Activated naive CD4-positive, alpha-beta T cell treated with anti-CD3 and anti-CD28 coated beads, Interleukin-2, amount 10 ng/mL, durations not matched to agents 7 days and 5 days (primary cell): ENCODE measurements around the gene IKBKG.
"Not testable (repeated sequence)": the region's sequence is repeated elsewhere in the genome, so short reads cannot be mapped to it uniquely, and the experiment has no call there.

ENCODE experiments used
- CTCF ChIA-PET: fragments of 350-600 bp; sonication (Branson Sonifier 250); formaldehyde crosslinking; loops from one replicate; lab custom pipeline; 2021; ENCODE audit warnings: antibody characterized with exemption; lab: Charles Lee
- DNase-seq: peaks from one replicate; pipeline ENCODE4 v3.0.0-alpha.2; 2020
- H3K27ac Mint-ChIP-seq: one replicate; pipeline ENCODE4 v1.8.0; 2021; ENCODE audit warnings: mild to moderate bottlenecking, moderate library complexity, mixed read lengths
- H3K27me3 Mint-ChIP-seq: one replicate; pipeline ENCODE4 v1.8.0; 2021; ENCODE audit warnings: mild to moderate bottlenecking, mixed read lengths
- H3K36me3 Mint-ChIP-seq: one replicate; pipeline ENCODE4 v1.8.0; 2021; ENCODE audit warnings: mixed read lengths
- H3K4me1 Mint-ChIP-seq: one replicate; pipeline ENCODE4 v1.8.0; 2021; ENCODE audit warnings: mixed read lengths
- H3K4me3 Mint-ChIP-seq: one replicate; pipeline ENCODE4 v1.8.0; 2021; ENCODE audit warnings: mild to moderate bottlenecking, moderate library complexity, mixed read lengths
- H3K9me3 Mint-ChIP-seq: one replicate; pipeline ENCODE4 v1.8.0; 2021; ENCODE audit warnings: mixed read lengths

Gene IKBKG

GRCh38 chrX:154539077-154539476, 8.3 kb upstream of the IKBKG start:
- no peak overlapping the region for H3K4me3 Mint-ChIP-seq
- H3K27ac Mint-ChIP-seq, result peak overlapping the region; percentile 12
- H3K36me3 Mint-ChIP-seq, result peaks cover 13% of the 10 kb centered on the region
- CTCF ChIA-PET, result no interaction called here
- H3K27me3 Mint-ChIP-seq, result no peaks in the 10 kb centered on the region
- DNase-seq, result no peak
- no peaks in the 10 kb centered on the region for H3K9me3 Mint-ChIP-seq
- H3K4me1 Mint-ChIP-seq, result peaks cover 32% of the 10 kb centered on the region

DNA sequence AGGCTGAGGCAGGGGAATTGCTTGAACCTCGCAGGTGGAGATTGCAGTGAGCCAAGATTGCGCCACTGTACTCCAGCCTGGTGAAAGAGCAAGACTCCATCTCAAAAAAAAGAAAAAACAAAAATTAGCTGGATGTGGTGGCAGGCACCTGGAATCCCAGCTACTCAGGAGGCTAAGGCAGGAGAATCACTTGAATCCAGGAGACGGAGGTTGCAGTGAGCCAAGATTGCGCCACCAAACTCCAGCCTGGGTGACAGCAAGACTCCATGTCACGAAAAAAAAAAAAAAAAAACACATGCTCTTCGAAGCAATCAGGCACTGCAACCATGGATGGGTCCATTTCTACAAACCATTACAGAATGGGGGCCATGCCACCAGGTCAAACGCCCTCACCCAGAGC, 7.1 kb upstream of the IKBKG start:
- not testable (repeated sequence) for DNase-seq, H3K27ac Mint-ChIP-seq, H3K27me3 Mint-ChIP-seq, H3K4me3 Mint-ChIP-seq, H3K9me3 Mint-ChIP-seq
- Mint-ChIP-seq H3K4me1 (peaks cover 34% of the 10 kb centered on the region), H3K36me3 (peaks cover 15% of the 10 kb centered on the region)
- CTCF ChIA-PET, result interaction anchor here (1.1 kb wide), 1 partner anchor 13 kb away, joined by 3 read pairs; no protein-coding TSS in a partner anchor

- no peak for DNase-seq
- Mint-ChIP-seq H3K4me3 (no peak overlapping the region), H3K4me1 (peaks cover 39% of the 10 kb centered on the region), H3K27me3 (no peaks in the 10 kb centered on the region), H3K27ac (no peak overlapping the region), H3K9me3 (no peaks in the 10 kb centered on the region), H3K36me3 (peaks cover 17% of the 10 kb centered on the region)
- CTCF ChIA-PET, result interaction anchor here (1.1 kb wide), 1 partner anchor 14 kb away, joined by 3 read pairs; no protein-coding TSS in a partner anchor
These were observed 6.4 kb upstream of the IKBKG start for GRCh38 chrX:154540897-154541535.

DNA sequence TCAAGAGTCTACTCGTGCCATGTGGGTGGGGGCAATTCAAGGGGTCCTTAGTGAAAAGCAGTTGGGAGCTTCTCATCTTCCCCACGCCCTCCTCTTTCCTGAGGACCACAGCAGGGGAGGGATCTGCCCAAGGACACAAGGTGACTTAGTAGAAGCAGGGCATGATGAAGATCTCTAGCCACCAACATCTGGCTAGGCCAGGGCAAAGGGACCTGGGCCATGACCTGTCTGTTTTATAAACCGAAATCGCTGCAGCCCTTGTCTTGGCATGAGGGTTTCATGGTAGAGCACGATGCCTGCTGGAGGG, 5.9 kb upstream of the IKBKG start:
- CTCF ChIA-PET, result no interaction called here
- no peaks in the 10 kb centered on the region for H3K27me3 Mint-ChIP-seq
- no peak overlapping the region for H3K4me3 Mint-ChIP-seq
- H3K27ac Mint-ChIP-seq, result no peak overlapping the region
- H3K36me3 Mint-ChIP-seq, result peaks cover 17% of the 10 kb centered on the region
- H3K4me1 Mint-ChIP-seq, result peaks cover 43% of the 10 kb centered on the region
- H3K9me3 Mint-ChIP-seq, result no peaks in the 10 kb centered on the region
- DNase-seq, result no peak

GRCh38 chrX:154541896-154542722, 5.3 kb upstream of the IKBKG start:
- CTCF ChIA-PET, result interaction anchor here (1.3 kb wide), 1 partner anchor 169 kb away, joined by 3 read pairs; no protein-coding TSS in a partner anchor
- Mint-ChIP-seq H3K27me3 (no peaks in the 10 kb centered on the region), H3K4me3 (peak overlapping the region; percentile 57), H3K9me3 (no peaks in the 10 kb centered on the region), H3K36me3 (peaks cover 17% of the 10 kb centered on the region), H3K4me1 (peaks cover 43% of the 10 kb centered on the region), H3K27ac (peak overlapping the region; percentile 85)
- DNase-seq, result no peak

DNA sequence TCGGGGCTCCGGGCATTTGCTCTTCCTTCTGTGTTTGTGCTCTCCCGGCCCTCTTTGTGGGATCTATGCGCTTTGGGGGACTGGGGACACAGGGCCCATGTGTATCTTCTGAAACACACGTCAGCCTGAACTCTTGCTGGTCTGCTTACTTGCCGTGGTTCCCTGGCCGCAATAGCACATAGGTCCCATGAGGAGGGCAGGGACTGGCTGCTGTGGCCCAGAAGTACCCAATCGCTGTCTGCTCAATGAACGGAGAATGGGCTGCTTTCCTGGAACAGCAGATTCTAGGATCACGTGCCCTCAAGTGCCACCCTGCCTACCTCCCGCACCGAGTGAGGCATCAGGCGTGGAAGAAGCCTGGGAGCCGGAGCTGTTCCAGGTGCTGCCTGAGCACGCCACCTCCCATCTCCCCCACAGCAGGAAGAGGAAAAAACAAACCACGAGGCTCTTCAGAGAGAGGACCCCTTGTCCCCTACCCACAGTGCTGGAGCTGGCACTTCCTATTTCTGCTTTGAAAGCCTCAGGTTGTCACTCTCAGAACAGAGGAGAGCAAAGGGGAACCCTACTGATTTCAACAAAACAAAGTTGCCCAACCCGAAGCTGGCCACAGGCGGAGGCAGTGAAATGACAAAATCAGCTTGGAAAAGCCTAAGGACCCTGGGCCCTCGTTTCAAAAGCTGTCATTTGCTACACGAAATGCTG, 4.5 kb upstream of the IKBKG start:
- Mint-ChIP-seq H3K4me3 (peak overlapping the region; percentile 57), H3K36me3 (peaks cover 16% of the 10 kb centered on the region), H3K9me3 (no peaks in the 10 kb centered on the region), H3K4me1 (peaks cover 40% of the 10 kb centered on the region), H3K27me3 (no peaks in the 10 kb centered on the region), H3K27ac (peak overlapping the region; percentile 85)
- CTCF ChIA-PET, result interaction anchor here (0.8 to 1.3 kb wide), 2 partner anchors 169 to 170 kb away, joined by 3 read pairs; no protein-coding TSS in a partner anchor
- peak; percentile 43 for DNase-seq

DNA sequence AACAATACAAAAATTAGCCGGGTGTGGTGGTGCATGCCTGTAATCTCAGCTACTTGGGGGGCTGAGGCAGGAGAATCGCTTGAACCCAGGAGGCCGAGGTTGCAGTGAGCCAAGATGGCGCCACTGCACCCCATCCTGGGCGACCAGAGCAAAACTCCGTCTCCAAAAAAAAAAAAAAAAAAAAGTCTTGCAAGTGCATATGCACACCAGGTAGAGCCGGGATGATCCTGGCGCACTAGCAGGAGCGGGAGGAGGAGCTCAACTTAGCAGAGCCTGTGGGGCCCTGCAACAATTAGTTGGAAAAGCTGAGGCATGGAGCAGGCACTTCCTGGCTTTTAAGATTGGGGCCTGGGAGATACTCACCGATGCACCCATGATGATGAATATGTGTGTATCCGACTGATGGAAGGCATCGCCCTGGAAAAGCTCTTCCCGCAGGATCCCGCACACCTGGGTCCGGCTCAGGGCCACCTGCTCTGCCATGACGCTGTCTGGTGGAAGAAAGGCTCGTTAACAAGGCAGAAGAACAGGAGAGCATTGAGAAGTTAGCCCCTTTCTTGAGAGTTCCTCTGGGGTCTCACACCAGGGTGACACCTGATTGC, 1.6 kb upstream of the IKBKG start:
- peaks cover 54% of the 10 kb centered on the region for H3K4me1 Mint-ChIP-seq
- CTCF ChIA-PET, result no interaction called here
- peak overlapping the region; percentile 79 for H3K27ac Mint-ChIP-seq
- peaks cover 28% of the 10 kb centered on the region for H3K36me3 Mint-ChIP-seq
- H3K4me3 Mint-ChIP-seq, result peak overlapping the region; percentile 62
- no peaks in the 10 kb centered on the region for H3K9me3 Mint-ChIP-seq
- no peaks in the 10 kb centered on the region for H3K27me3 Mint-ChIP-seq
- DNase-seq, result no peak

GRCh38 chrX:154546354-154547244, 821 bp upstream of the IKBKG start, which contains the start of gene G6PD:
G6PD (minus strand) TSS chrX:154546846; CDS start chrX:154546155, 691 bp downstream.
- Mint-ChIP-seq H3K9me3 (no peaks in the 10 kb centered on the region), H3K4me1 (peaks cover 57% of the 10 kb centered on the region), H3K4me3 (peak within 1 kb of the TSS; percentile 91), H3K27ac (peak within 1 kb of the TSS; percentile 95), H3K36me3 (peaks cover 32% of the 10 kb centered on the region), H3K27me3 (no peaks in the 10 kb centered on the region)
- CTCF ChIA-PET, result no interaction called here
- peak; percentile 82 for DNase-seq

- H3K27ac Mint-ChIP-seq, result peak overlapping the region; percentile 95
- peaks cover 54% of the 10 kb centered on the region for H3K4me1 Mint-ChIP-seq
- CTCF ChIA-PET, result no interaction called here
- H3K27me3 Mint-ChIP-seq, result no peaks in the 10 kb centered on the region
- DNase-seq, result no peak
- H3K36me3 Mint-ChIP-seq, result peaks cover 35% of the 10 kb centered on the region
- peak overlapping the region; percentile 91 for H3K4me3 Mint-ChIP-seq
- no peaks in the 10 kb centered on the region for H3K9me3 Mint-ChIP-seq
These were observed 552 bp downstream of the IKBKG start for GRCh38 chrX:154548028-154548316.

GRCh38 chrX:154549766-154550165, 2.3 kb downstream of the IKBKG start:
- peaks cover 36% of the 10 kb centered on the region for H3K36me3 Mint-ChIP-seq
- H3K4me1 Mint-ChIP-seq, result peaks cover 50% of the 10 kb centered on the region
- CTCF ChIA-PET, result no interaction called here
- peak overlapping the region; percentile 65 for H3K27ac Mint-ChIP-seq
- H3K27me3 Mint-ChIP-seq, result no peaks in the 10 kb centered on the region
- DNase-seq, result no peak
- peak overlapping the region; percentile 65 for H3K4me3 Mint-ChIP-seq
- no peaks in the 10 kb centered on the region for H3K9me3 Mint-ChIP-seq

DNA sequence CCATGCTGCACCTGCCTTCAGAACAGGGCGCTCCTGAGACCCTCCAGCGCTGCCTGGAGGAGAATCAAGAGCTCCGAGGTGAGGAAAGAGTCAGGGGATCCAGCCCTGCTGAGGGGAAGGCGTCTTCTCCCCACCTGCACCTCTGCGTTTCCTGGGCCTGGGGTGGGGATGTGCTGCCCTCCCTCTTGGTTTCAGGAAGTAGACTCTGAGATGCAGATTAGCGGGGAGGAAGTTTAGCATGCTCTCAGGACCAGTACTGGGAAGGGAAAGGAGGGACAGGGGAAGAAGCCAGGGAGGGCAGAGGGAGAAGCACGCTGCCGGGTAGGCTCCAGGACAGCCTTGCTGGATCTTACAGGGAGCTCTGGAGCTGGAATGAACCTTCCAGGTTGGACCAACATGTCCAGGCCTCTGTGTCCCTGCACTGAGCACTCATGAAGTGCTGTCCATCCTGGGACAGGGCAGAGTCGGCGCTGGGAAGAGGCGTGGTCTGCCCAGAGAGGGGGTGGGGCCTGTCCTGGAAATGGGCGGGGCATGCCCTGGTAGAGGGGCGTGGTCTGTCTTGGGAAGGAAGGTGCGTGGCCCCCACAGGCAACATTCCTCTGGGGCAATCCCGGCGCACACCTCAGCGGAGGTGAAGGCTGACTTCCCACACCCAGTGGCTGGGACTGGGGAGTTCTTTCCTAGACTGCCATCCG, 4.8 kb downstream of the IKBKG start:
- H3K9me3 Mint-ChIP-seq, H3K4me3 Mint-ChIP-seq, CTCF ChIA-PET, DNase-seq, H3K27me3 Mint-ChIP-seq: not testable (repeated sequence)
- Mint-ChIP-seq H3K36me3 (peaks cover 35% of the 10 kb centered on the region), H3K4me1 (peaks cover 41% of the 10 kb centered on the region), H3K27ac (peak overlapping the region; percentile 37)

DNA sequence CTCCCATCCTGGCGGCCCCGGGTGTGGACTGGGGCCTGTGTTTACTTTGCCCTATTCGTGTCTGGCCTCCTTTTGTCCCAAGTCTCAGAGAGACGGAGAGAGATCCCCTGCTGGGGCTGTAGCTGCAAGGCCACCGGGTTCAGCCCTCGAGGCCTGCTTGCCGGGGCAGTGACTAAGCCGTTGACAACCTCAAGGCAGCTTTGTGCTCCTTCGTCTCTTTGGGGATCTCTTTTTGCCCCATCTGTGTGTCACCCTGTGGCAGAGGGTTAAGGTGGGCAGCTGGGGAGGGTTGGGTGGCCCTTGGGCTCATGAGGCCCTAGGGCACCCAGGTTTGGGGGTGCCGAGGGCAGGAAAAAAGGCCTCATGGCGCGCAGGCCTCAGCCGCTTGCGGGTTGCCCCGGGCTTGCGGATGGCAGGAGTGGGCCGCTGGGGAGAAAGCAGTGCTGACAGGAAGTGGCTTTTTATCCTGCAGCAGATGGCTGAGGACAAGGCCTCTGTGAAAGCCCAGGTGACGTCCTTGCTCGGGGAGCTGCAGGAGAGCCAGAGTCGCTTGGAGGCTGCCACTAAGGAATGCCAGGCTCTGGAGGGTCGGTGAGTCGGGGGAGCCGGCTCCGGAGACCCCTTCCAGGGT, 10.8 kb downstream of the IKBKG start:
- H3K36me3 Mint-ChIP-seq, H3K27me3 Mint-ChIP-seq, H3K4me3 Mint-ChIP-seq, H3K9me3 Mint-ChIP-seq, H3K4me1 Mint-ChIP-seq, DNase-seq, H3K27ac Mint-ChIP-seq, CTCF ChIA-PET: not testable (repeated sequence)

DNA sequence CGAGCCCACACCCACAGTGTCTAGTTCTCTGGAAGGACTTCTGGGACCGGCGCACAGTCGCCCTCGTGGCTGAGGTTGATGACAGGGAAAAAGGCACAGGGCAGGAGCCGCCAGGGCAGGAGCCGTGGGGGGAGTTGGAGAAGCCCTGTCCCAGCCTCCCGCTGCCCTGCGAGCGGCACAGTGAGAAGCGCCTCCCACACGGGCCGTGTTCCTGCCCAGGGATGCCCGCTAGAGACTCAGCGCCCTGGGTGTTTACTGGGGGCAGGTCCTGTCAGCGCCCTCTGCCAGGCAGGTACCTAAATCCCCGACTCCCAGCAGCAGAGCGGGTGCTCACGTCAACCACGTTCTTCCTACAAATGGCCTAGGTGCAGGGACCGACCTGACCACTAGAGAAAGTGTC, 11.5 kb downstream of the IKBKG start:
- not testable (repeated sequence) for H3K27me3 Mint-ChIP-seq, H3K4me3 Mint-ChIP-seq, DNase-seq

More for the DNA sequence above, 11.5 kb downstream of the IKBKG start:
- H3K27ac Mint-ChIP-seq, CTCF ChIA-PET, H3K36me3 Mint-ChIP-seq, H3K4me1 Mint-ChIP-seq, H3K9me3 Mint-ChIP-seq: not testable (repeated sequence)
